Activated T-helper 1 cell treated with anti-CD3 and anti-CD28 coated beads, Interleukin-12 subunit alpha, Interleukin-12 subunit beta, Interleukin-2, Interleukin-4 antibody, amounts not matched to agents 30 ng/mL and 10 ng/mL and 1 ng/mL, durations not matched to agents 14 hours and 24 hours and 36 hours (primary cell): ENCODE data around the gene ATP8B4. TPM values are rescaled to one million over a fixed set of nuclear protein-coding genes. Genes with fewer than 3 reads are reported as not detected.

Experiments used
- DNase-seq: peaks from one replicate; pipeline ENCODE4 v3.0.0; 2021; ENCODE audit warnings: low spot score
- H3K27ac Mint-ChIP-seq: one replicate; pipeline ENCODE4 v1.8.0; 2021; ENCODE audit warnings: mild to moderate bottlenecking, mixed read lengths
- H3K27me3 Mint-ChIP-seq: one replicate; pipeline ENCODE4 v1.8.0; 2022; ENCODE audit warnings: mild to moderate bottlenecking, moderate library complexity, mixed read lengths; ENCODE audit not compliant: insufficient read depth
- H3K36me3 Mint-ChIP-seq: one replicate; pipeline ENCODE4 v1.8.0; 2021; ENCODE audit warnings: low read depth, mixed read lengths
- H3K4me1 Mint-ChIP-seq: one replicate; pipeline ENCODE4 v1.8.0; 2021; ENCODE audit warnings: low read depth, mixed read lengths
- H3K4me3 Mint-ChIP-seq: one replicate; pipeline ENCODE4 v1.8.0; 2021; ENCODE audit warnings: mild to moderate bottlenecking, moderate library complexity, mixed read lengths
- H3K9me3 Mint-ChIP-seq: one replicate; pipeline ENCODE4 v1.8.0; 2021; ENCODE audit warnings: mixed read lengths
- intact Hi-C: fragments of 100-400 bp; cut with micrococcal nuclease; formaldehyde crosslinking; loops from one replicate; pipeline ENCODE4 v1.15.1; 2024
- total RNA-seq: library from RNA; stranded (reverse); gene quantifications from 2 replicates; pipeline ENCODE4 v1.2.3, GENCODE V29; 2022

The ATP8B4 gene
- total RNA-seq, 1 donor from 2014 or later, result 49.7 TPM

DNA sequence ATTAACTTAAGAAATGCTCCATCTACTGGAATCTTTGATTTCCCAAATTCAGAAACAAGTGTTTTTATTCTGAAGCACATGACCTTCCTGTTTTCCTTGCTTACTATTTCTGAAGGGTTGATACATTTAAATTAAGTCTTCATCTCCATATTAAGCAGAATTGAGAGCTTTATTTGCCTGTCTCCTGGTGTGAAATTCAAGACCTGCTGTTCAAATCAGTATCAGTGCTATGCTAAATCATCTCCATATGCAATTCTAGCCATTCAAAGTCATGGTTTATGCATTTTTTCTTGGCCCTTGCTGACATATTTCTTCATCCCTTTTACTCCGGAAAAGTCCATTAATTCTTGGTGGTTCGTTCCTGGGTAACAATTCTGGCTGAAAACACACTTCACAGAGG is 195.4 kb downstream of the ATP8B4 start:
- DNase-seq, result no peak
- intact Hi-C loops, result no loop called here
- H3K4me3 Mint-ChIP-seq, result no peak overlapping the region
- no peaks in the 10 kb centered on the region for H3K9me3 Mint-ChIP-seq
- H3K36me3 Mint-ChIP-seq, result peaks cover 29% of the 10 kb centered on the region
- no peaks in the 10 kb centered on the region for H3K4me1 Mint-ChIP-seq
- no peak overlapping the region for H3K27ac Mint-ChIP-seq
- no peaks in the 10 kb centered on the region for H3K27me3 Mint-ChIP-seq

DNA sequence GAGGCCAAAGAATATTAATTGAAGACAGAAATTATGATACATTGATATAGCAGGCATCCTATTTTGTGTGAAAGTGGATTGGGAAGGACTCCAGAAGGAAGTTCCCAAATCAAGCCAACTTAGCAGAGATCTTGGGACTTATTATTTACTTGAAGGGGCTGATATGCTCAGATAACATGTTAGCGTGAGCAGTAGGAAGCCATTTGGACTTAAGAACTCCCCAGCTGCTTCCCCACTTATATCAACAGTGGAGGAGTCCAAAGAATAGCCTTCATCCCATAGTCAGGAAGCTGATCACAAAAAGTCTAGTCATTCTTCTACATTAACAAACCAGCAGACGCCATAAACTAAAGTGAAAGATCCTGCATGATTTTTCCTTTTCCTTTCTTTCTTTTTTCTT is 200.0 kb downstream of the ATP8B4 start:
- no peak overlapping the region for H3K4me3 Mint-ChIP-seq
- no peak overlapping the region for H3K27ac Mint-ChIP-seq
- no peaks in the 10 kb centered on the region for H3K27me3 Mint-ChIP-seq
- H3K36me3 Mint-ChIP-seq, result peaks cover 47% of the 10 kb centered on the region
- no peaks in the 10 kb centered on the region for H3K4me1 Mint-ChIP-seq
- no peak for DNase-seq
- intact Hi-C loops, result no loop called here
- H3K9me3 Mint-ChIP-seq, result no peaks in the 10 kb centered on the region

DNA sequence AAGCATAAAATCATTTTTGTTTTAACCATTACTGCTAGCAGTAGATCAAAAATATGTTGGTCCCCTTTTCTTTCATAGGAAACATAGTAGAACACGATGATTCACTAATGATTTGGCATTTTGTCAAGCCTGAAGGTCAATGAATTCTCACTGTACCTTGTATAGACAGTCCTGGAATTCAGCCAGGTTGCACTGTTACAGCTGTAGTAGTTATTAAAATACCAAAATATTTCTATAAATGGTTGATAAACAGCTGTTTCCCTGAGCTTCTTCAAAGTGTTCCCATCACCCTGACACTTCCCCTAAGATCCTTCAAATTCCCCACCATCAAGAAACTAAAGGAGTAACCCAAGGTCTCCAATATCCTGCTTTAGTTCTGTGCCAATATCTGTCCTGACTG is 200.9 kb downstream of the ATP8B4 start:
- H3K4me3 Mint-ChIP-seq, result no peak overlapping the region
- peaks cover 3% of the 10 kb centered on the region for H3K4me1 Mint-ChIP-seq
- intact Hi-C loops, result no loop called here
- H3K27me3 Mint-ChIP-seq, result no peaks in the 10 kb centered on the region
- peaks cover 49% of the 10 kb centered on the region for H3K36me3 Mint-ChIP-seq
- H3K9me3 Mint-ChIP-seq, result peaks cover 5% of the 10 kb centered on the region
- no peak for DNase-seq
- no peak overlapping the region for H3K27ac Mint-ChIP-seq

DNA sequence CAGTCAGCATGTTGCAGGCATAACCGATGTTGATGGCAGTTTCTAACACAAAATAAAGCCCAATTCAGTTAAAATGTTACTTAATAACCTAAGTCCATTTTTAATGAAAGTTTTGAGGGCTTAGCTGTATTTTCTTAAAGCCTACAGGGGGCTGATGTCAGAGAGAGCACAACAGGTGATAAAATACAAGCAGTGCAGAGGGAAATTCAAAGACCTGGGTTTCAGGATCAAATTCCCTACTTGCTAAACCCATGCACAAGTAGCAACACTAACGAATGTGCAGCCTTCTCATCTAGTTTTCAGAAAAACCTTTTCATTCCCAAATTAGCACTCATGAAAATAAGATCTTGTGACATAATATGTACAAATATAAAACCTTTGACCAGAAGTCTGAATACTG is 202.0 kb downstream of the ATP8B4 start:
- Mint-ChIP-seq H3K27me3 (no peaks in the 10 kb centered on the region), H3K27ac (no peak overlapping the region), H3K4me1 (peaks cover 5% of the 10 kb centered on the region), H3K9me3 (peaks cover 11% of the 10 kb centered on the region), H3K4me3 (no peak overlapping the region), H3K36me3 (peaks cover 58% of the 10 kb centered on the region)
- no peak for DNase-seq
- intact Hi-C loops, result no loop called here

DNA sequence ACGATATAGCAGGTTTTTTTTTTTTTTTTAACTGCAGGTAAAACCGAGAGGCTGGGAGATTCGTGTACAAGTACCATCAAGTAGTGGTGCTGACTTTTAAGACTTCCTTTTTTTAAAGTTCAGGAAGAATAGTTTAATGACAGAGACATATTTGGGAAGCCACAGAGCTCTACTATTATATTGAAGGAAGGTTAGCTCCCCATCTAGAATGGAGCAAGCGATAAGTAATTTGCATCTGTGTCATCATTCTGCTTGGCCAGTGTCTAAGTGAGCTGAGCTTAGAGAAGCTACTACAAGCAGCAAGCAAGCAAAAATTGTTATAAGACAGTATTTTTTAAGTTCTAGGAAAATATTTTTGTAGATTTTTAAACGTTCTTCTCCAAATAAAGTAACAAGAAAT is 203.2 kb downstream of the ATP8B4 start:
- H3K27ac Mint-ChIP-seq, result no peak overlapping the region
- intact Hi-C loops, result no loop called here
- peaks cover 62% of the 10 kb centered on the region for H3K36me3 Mint-ChIP-seq
- no peaks in the 10 kb centered on the region for H3K27me3 Mint-ChIP-seq
- peaks cover 12% of the 10 kb centered on the region for H3K4me1 Mint-ChIP-seq
- peaks cover 16% of the 10 kb centered on the region for H3K9me3 Mint-ChIP-seq
- DNase-seq, result no peak
- no peak overlapping the region for H3K4me3 Mint-ChIP-seq

DNA sequence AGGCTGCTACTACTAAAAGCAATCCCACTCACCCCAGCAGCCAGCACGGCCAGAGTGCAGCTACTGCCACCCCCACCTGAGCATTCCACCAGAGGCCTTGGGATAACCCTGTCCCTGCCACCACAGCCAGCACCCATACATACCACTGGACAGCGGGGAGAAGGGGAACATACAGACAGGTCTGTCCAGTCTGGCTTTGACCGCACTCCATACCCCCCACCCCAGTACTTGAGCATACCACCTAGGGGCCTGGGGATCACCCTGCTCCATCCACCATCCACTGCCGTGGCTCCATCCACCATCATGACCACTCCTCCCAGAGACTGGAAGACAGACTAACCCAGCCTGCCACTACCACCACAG is 210.1 kb downstream of the ATP8B4 start:
- peaks cover 26% of the 10 kb centered on the region for H3K9me3 Mint-ChIP-seq
- H3K27ac Mint-ChIP-seq, result no peak overlapping the region
- intact Hi-C loops, result no loop called here
- no peak overlapping the region for H3K4me3 Mint-ChIP-seq
- no peak for DNase-seq
- no peaks in the 10 kb centered on the region for H3K27me3 Mint-ChIP-seq
- H3K4me1 Mint-ChIP-seq, result peaks cover 12% of the 10 kb centered on the region
- peaks cover 56% of the 10 kb centered on the region for H3K36me3 Mint-ChIP-seq

DNA sequence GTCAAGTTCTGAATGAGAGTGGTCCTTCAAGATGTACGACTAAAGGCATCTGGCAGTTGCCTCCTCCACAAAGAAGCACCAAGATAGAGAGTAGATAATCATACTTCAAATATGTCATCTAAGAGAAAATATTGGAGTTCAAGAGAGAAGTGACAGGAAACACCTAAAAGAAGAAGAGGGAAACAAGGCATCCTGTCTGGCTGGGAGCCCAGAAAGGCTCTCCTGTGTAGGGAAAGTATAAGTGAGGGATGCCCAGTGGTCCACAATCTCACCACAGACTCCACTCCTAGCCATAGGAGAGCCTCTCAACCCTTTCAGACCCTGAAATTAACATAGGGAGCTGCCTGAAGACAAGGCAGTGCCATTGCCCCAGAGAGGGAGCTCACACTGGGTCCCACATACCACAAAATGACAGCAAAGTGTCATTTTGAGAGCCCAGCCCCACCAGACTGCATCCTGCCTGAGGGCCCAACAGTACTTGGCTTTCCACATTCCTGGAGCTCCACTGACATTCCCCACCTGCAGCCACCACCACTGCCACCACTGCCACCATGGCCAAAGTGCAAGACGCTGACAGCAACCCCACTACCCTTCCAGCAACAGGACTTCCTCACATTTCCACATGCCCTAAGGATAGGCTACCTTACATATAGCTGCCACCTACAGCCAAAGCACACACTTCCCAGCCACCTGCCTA is 210.6 kb downstream of the ATP8B4 start:
- DNase-seq, result no peak
- Mint-ChIP-seq H3K36me3 (peaks cover 56% of the 10 kb centered on the region), H3K4me3 (no peak overlapping the region), H3K4me1 (peaks cover 11% of the 10 kb centered on the region), H3K27ac (no peak overlapping the region), H3K27me3 (no peaks in the 10 kb centered on the region), H3K9me3 (peaks cover 24% of the 10 kb centered on the region)
- intact Hi-C loops, result no loop called here

DNA sequence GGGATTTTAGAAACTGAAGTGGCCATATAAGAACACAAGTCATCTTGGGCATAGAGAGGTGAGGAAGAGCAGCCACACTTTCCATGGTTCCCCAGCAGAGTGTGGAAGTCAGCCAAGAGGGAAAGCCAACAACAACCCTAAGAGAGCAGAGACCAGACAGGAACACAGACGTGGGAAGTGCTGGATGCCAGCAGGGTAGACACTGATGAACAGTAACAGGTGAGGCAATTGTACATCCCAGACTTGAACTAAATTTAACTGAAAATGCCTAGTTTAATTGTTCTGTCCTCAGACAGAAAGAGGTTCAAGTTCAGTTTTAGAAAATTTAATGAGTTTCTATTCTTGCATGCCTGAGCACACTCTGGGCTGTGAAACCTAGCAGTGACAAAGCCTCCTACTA is 212.1 kb downstream of the ATP8B4 start:
- H3K27me3 Mint-ChIP-seq, result no peaks in the 10 kb centered on the region
- peaks cover 14% of the 10 kb centered on the region for H3K9me3 Mint-ChIP-seq
- peaks cover 49% of the 10 kb centered on the region for H3K36me3 Mint-ChIP-seq
- DNase-seq, result no peak
- H3K27ac Mint-ChIP-seq, result no peak overlapping the region
- H3K4me3 Mint-ChIP-seq, result no peak overlapping the region
- H3K4me1 Mint-ChIP-seq, result peaks cover 6% of the 10 kb centered on the region
- intact Hi-C loops, result no loop called here

DNA sequence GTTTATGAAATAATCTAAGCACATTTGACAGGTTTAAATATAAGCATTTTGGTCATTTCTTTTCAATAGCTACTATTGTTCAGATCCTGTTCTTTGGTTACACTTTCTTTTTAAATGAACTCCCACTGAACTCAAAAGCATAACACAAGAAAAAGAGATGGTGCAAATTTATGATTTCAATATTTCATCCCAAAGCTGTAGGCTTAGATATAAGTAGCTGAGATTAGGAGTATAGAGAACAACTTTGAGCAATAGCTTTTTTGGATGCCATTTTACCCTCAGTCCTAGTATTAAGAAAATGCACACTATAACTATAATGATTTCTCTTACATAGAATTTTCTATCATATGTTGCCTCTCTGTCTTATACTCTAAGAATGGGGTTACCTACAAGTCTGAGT is 213.8 kb downstream of the ATP8B4 start:
- intact Hi-C loops, result no loop called here
- peaks cover 4% of the 10 kb centered on the region for H3K9me3 Mint-ChIP-seq
- no peak overlapping the region for H3K27ac Mint-ChIP-seq
- no peaks in the 10 kb centered on the region for H3K4me1 Mint-ChIP-seq
- no peaks in the 10 kb centered on the region for H3K27me3 Mint-ChIP-seq
- H3K36me3 Mint-ChIP-seq, result peaks cover 39% of the 10 kb centered on the region
- DNase-seq, result no peak
- H3K4me3 Mint-ChIP-seq, result no peak overlapping the region

DNA sequence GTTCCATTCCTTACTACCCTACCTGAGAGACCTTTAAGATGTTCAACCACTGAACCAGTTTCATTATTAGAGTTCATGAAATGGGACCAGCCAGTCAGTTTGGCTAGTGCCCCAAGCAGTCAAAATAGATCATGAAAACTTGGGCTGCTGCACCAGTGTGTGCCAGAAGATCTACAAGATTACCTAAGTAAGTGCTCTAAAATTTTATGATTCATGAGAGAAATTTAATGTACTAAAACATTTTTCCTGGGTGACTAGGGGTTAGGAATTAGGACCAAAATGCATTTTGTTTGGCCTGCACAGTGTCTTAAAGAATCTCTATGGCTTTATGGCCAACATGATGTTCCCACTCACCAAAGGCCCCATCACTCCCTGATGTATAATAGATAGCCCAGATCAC is 214.7 kb downstream of the ATP8B4 start:
- intact Hi-C loops, result no loop called here
- no peak for DNase-seq
- Mint-ChIP-seq H3K27ac (no peak overlapping the region), H3K9me3 (no peaks in the 10 kb centered on the region), H3K4me1 (no peaks in the 10 kb centered on the region), H3K36me3 (peaks cover 33% of the 10 kb centered on the region), H3K4me3 (no peak overlapping the region), H3K27me3 (no peaks in the 10 kb centered on the region)

DNA sequence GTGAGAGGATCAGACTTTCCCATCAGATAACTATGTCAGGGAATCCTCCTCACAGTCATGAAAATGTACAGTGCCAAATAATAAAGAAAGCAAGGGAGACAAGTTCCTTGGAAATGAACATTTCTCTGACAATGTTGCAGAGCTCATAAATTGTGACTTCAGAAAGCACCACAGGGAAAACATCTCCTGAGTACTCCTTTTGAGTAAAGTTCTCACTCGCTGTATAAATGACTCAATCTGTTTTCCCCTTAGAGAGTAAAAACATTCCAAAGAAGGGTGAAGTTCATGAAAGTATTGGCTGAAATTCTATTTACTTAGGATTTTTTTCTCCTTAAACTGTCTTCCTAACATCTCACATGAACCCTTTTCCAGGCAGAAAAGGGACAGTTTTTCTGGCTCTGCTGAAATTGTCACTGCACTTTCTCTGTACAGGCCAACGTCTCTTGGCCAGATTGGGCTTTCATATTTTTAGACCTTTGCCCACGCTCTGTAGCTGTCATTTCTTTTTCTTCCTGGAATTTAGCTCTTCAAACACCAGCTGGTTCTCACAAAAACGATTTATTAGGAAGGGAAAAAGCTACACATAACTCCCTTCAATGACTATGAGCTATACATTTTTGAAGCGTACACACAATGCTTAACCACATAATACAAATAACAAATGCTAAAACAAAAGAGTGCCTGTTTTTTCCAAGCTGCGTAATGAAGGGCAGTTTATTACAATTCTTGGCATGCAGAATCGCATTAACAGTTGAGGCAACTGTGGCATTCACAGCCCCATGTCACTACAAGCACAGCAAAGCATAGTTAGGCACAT is 216.1 kb downstream of the ATP8B4 start:
- DNase-seq, result no peak
- Mint-ChIP-seq H3K4me1 (no peaks in the 10 kb centered on the region), H3K9me3 (no peaks in the 10 kb centered on the region), H3K27ac (no peak overlapping the region), H3K27me3 (no peaks in the 10 kb centered on the region), H3K36me3 (peaks cover 36% of the 10 kb centered on the region), H3K4me3 (no peak overlapping the region)
- intact Hi-C loops, result no loop called here

DNA sequence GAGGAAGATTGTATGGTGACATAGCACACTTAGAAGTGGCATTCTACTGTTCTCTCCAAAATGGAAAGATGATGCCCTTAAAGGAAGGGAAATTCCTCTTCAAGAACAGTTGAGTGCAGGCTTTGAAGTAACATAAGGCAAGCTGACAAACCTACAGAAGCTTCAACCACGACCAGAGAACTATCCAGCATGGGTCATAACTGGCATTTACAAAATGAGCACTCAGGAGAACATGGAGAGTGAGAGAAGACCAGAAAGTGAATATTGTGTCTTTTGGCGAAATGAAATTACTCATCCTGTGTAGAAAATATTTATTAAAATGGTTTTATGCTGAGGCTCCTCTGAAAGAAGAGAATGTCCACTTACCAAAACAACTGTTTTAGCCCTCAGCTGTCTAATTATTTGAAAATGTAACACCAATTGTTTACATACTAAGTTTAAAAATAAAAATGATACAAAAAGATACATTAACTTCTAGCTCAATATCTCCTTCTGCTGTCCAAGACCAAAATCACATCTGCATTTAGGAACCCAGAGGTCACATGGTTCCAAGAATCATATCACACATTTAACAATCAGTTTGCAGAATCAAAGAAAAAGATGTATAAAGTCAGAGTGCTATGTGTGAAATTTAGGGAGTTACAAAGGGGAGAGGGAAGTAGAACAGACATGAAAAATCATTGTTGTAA is 216.9 kb downstream of the ATP8B4 start:
- no peak for DNase-seq
- intact Hi-C loops, result no loop called here
- Mint-ChIP-seq H3K27ac (no peak overlapping the region), H3K36me3 (peaks cover 38% of the 10 kb centered on the region), H3K9me3 (no peaks in the 10 kb centered on the region), H3K27me3 (no peaks in the 10 kb centered on the region), H3K4me3 (no peak overlapping the region), H3K4me1 (no peaks in the 10 kb centered on the region)

DNA sequence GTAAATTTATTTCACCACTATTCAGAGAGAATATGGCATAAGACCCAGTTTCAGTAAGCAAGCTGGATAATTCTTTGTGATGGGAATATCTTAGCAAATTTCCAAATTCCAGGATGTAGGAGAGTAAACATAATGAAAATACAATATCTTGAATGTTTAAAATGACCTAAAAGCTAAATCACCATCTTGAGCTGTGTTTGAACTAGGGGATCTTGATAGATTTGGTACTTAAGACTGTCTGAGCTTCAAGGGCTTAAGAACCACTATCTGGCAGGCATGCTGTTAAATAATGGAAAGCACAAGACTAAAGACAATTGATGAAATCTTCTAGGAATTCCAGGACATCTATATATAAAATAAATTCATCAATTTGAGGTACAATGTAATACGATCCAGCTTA is 217.7 kb downstream of the ATP8B4 start:
- Mint-ChIP-seq H3K36me3 (peaks cover 35% of the 10 kb centered on the region), H3K4me3 (no peak overlapping the region), H3K27me3 (no peaks in the 10 kb centered on the region), H3K4me1 (no peaks in the 10 kb centered on the region), H3K27ac (no peak overlapping the region), H3K9me3 (no peaks in the 10 kb centered on the region)
- intact Hi-C loops, result no loop called here
- no peak for DNase-seq
